Small intestine (tissue), 7 donors: ENCODE measurements around the gene CCL16. TPM values are rescaled to one million over a fixed set of nuclear protein-coding genes. Genes with fewer than 3 reads are reported as not detected.

Experiments
- DNase-seq, 2 donors: peaks; one replicate each; pipeline versions ENCODE4 v3.0.0 to v3.0.0-alpha.2; 2013
- FAIRE-seq: peaks from 2 replicates; lab custom pipeline; 2012; peaks lifted over from hg19 to GRCh38; lab: Jason Lieb, UNC
- H3K27ac ChIP-seq, 3 donors: one replicate each; pipeline ENCODE4 v1.5.1; 2013; ENCODE audit warnings: low read length in 2 of 3, mild to moderate bottlenecking in 2 of 3, control low read depth in 1 of 3, inconsistent platforms in 1 of 3, low read depth in 1 of 3, moderate library complexity in 1 of 3
- H3K27me3 ChIP-seq, 3 donors: one replicate each; pipeline ENCODE4 v1.6.1; 2013; ENCODE audit warnings: low read length in 3 of 3, inconsistent platforms in 1 of 3; ENCODE audit not compliant: control insufficient read depth in 3 of 3, insufficient read depth in 3 of 3
- H3K36me3 ChIP-seq, 3 donors: one replicate each; pipeline ENCODE4 v1.6.1; 2013; ENCODE audit warnings: low read length in 3 of 3, inconsistent platforms in 1 of 3, low read depth in 1 of 3, mild to moderate bottlenecking in 1 of 3, moderate library complexity in 1 of 3; ENCODE audit not compliant: control insufficient read depth in 3 of 3, insufficient read depth in 2 of 3
- H3K4me1 ChIP-seq, 3 donors: one replicate each; pipeline ENCODE4 v1.6.1; 2013; ENCODE audit warnings: low read length in 2 of 3, inconsistent platforms in 1 of 3, low read depth in 1 of 3, mild to moderate bottlenecking in 1 of 3, moderate library complexity in 1 of 3; ENCODE audit not compliant: control insufficient read depth in 3 of 3, insufficient read depth in 2 of 3
- H3K4me3 ChIP-seq, 3 donors: one replicate each; pipeline ENCODE4 v1.5.1; 2013; ENCODE audit warnings: low read length in 3 of 3, control low read depth in 1 of 3, inconsistent platforms in 1 of 3, low read depth in 1 of 3, mild to moderate bottlenecking in 1 of 3, moderate library complexity in 1 of 3
- H3K9me3 ChIP-seq, 2 donors: one replicate each; pipeline ENCODE4 v1.6.1; 2013; ENCODE audit warnings: low read depth in 1 of 2, low read length in 1 of 2; ENCODE audit not compliant: control insufficient read depth in 2 of 2, insufficient read depth in 1 of 2
- WGBS, 3 donors: extraction: QIAGEN DNeasy Blood & Tissue Kit; methylation state at CpG; one replicate each; pipeline ENCODE4 v1.1.7; 2013; 5-methylcytosine and 5-hydroxymethylcytosine counted together
- polyA plus RNA-seq, 4 donors: library from polyadenylated mRNA; stranded (reverse) in 3 of 4; unstranded in 1 of 4; fragments of 200-250 nt in 3 of 4; fragments of 120-200 nt in 1 of 4; gene quantifications; one replicate each; pipeline versions ENCODE4 v1.2.1 to v1.2.3, GENCODE V29; 2013
- donor health status: healthy with polysubstance abuse.
- donor health status: control.
- donor health status: control.
- donor health status: Bipolar disorder and iron deficiency.
- donor health status: healthy.

The CCL16 gene
- polyA plus RNA-seq, 4 donors: 0.19 to 0.21 TPM; not detected in 2

- Histone ChIP-seq H3K4me1 (peaks cover 0 to 19% (median 0%) of the 10 kb centered on the region in 3 donors), H3K4me3 (no peak overlapping the region), H3K27ac (peak overlapping the region in 1 of 3 donors; percentile 74), H3K27me3 (no peaks in the 10 kb centered on the region), H3K9me3 (no peaks in the 10 kb centered on the region), H3K36me3 (peaks cover 0 to 19% (median 0%) of the 10 kb centered on the region in 3 donors)
- WGBS, 3 donors: 19 to 60% (median 32%) methylated on average over 4 of the region's 4 CpGs
- FAIRE-seq: no peak
- DNase-seq: peak; percentile 66 to 82
Measured at GRCh38 chr17:35981908-35982330, 622 bp upstream of the CCL16 start.

DNA sequence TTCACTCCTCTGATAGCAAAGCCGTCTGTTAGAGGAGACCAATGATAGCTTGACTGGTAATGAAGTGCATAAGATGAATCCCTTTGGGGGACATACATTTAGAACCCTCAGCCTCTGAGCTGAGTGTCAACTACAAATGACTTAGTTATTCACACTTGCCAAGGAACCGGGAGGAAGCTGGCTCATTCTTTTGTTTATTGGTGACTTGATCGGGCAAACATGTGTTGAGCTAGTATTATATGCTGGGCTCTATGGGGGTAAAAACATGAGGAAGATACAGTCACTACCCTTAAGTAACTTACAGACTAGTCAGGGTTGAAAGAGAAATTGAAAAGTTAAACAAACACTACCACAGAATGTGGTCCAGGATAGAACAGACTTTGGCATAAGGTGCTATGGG is 3.0 kb downstream of the CCL16 start:
- no peak overlapping the region for H3K27ac ChIP-seq
- peaks cover 0 to 33% (median 3%) of the 10 kb centered on the region in 3 donors for H3K4me1 ChIP-seq
- no peak overlapping the region for H3K4me3 ChIP-seq
- WGBS, 3 donors: 85 to 96% (median 86%) methylated on average over 3 of the region's 3 CpGs
- no peaks in the 10 kb centered on the region for H3K9me3 ChIP-seq
- H3K36me3 ChIP-seq: no peaks in the 10 kb centered on the region
- DNase-seq (no peak), FAIRE-seq (no peak)
- H3K27me3 ChIP-seq: no peaks in the 10 kb centered on the region

DNA sequence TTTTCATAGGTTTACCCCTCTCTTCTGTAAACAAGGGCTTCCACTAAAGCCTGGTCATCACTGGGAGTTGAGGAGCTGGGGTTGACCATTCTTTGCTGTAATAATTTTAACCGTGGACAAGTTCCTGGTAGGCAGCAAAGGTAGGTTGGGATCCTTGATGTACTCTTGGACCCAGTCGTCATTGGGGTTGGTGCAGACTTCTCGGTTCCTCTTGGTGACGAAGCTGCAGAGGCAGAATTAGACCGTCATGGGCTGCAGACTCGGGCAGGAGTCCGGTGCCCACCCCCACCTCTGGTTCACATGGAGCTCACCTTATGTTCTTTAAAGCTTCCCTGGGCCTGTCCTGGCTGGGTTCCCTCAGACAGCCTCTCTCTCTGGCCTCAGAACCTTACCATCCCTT is 3.8 kb downstream of the CCL16 start:
- 84 to 99% (median 94%) methylated on average over 7 of the region's 7 CpGs for WGBS, 3 donors
- H3K4me3 ChIP-seq: no peak overlapping the region
- FAIRE-seq (no peak), DNase-seq (no peak)
- H3K36me3 ChIP-seq: no peaks in the 10 kb centered on the region
- no peaks in the 10 kb centered on the region for H3K9me3 ChIP-seq
- H3K27ac ChIP-seq: no peak overlapping the region
- H3K4me1 ChIP-seq: peaks cover 0 to 39% (median 3%) of the 10 kb centered on the region in 3 donors
- H3K27me3 ChIP-seq: no peaks in the 10 kb centered on the region

- DNase-seq: peak; percentile 64 to 77
- H3K27ac ChIP-seq: peak overlapping the region in 2 of 3 donors; percentile 27 to 75
- H3K4me1 ChIP-seq: peaks cover 0 to 47% (median 3%) of the 10 kb centered on the region in 3 donors
- no peaks in the 10 kb centered on the region for H3K36me3 ChIP-seq
- H3K4me3 ChIP-seq: no peak overlapping the region
- no peak for FAIRE-seq
- no peaks in the 10 kb centered on the region for H3K9me3 ChIP-seq
- WGBS, 3 donors: 32 to 48% (median 47%) methylated on average over 10 of the region's 10 CpGs
- H3K27me3 ChIP-seq: no peaks in the 10 kb centered on the region
Measured at GRCh38 chr17:35973333-35974260, 7.7 kb downstream of the CCL16 start.

DNA sequence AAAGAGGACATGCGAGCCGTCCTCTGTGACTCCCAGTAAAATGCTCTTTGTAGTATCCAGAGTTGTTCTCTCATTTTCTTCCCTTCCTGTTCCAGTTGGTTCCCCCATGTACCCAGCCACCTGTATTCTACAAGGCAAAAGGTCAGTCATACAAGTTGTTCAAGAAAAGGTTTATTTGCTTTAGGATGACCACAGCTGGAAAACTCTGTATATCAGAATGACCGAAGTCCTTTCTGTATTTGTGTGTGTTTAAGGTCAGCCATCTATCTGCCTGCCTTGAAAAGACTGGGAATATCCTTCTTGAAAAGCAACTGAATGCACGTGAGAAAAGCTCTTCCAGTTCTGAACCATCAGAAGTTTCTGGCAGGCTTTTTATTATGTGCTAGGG is 8.4 kb downstream of the CCL16 start:
- Histone ChIP-seq H3K36me3 (no peaks in the 10 kb centered on the region), H3K27ac (peak overlapping the region in 1 of 3 donors; percentile 75), H3K4me3 (no peak overlapping the region), H3K4me1 (peaks cover 0 to 47% (median 3%) of the 10 kb centered on the region in 3 donors), H3K27me3 (no peaks in the 10 kb centered on the region), H3K9me3 (no peaks in the 10 kb centered on the region)
- DNase-seq (peak; percentile 6 to 64), FAIRE-seq (no peak)
- 54 to 75% (median 72%) methylated on average over 4 of the region's 4 CpGs for WGBS, 3 donors

GRCh38 chr17:35972535-35972934 is 8.8 kb downstream of the CCL16 start:
- WGBS, 3 donors: 82 to 96% (median 88%) methylated on average over 6 of the region's 6 CpGs
- H3K4me1 ChIP-seq: peaks cover 0 to 47% (median 3%) of the 10 kb centered on the region in 3 donors
- no peaks in the 10 kb centered on the region for H3K36me3 ChIP-seq
- H3K27me3 ChIP-seq: no peaks in the 10 kb centered on the region
- no peak for FAIRE-seq
- no peaks in the 10 kb centered on the region for H3K9me3 ChIP-seq
- DNase-seq: no peak
- no peak overlapping the region for H3K4me3 ChIP-seq
- peak overlapping the region in 1 of 3 donors; percentile 75 for H3K27ac ChIP-seq

DNA sequence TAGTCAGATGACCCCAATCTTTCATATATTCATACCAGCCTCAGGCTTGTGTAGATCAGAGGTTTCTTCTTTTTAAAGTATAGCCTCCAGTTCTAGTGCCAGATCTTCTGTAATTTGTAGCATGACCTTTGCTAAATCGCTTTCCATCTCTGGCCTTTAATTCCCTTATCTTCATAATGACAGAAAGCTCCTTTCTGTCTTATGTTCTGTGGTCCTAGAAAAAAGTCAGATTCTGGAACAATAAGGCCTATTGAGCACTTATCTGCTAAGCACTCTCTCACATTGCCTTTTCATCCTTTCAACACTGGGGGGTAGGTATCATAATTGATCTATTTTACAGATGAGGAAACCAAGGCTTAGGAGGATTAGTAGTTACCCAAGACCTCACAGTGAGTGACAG is 9.2 kb downstream of the CCL16 start:
- no peaks in the 10 kb centered on the region for H3K36me3 ChIP-seq
- H3K4me3 ChIP-seq: no peak overlapping the region
- 66 to 86% (median 76%) methylated on average over 1 of the region's 1 CpG for WGBS, 3 donors
- peaks cover 0 to 47% (median 3%) of the 10 kb centered on the region in 3 donors for H3K4me1 ChIP-seq
- no peak for FAIRE-seq
- no peak for DNase-seq
- H3K9me3 ChIP-seq: no peaks in the 10 kb centered on the region
- H3K27ac ChIP-seq: peak overlapping the region in 1 of 3 donors; percentile 75
- H3K27me3 ChIP-seq: no peaks in the 10 kb centered on the region

- no peaks in the 10 kb centered on the region for H3K27me3 ChIP-seq
- peak; percentile 86 to 94 for DNase-seq
- no peaks in the 10 kb centered on the region for H3K36me3 ChIP-seq
- FAIRE-seq: no peak
- peaks cover 0 to 43% (median 3%) of the 10 kb centered on the region in 3 donors for H3K4me1 ChIP-seq
- H3K9me3 ChIP-seq: no peaks in the 10 kb centered on the region
- 6 to 26% (median 24%) methylated on average over 8 of the region's 8 CpGs for WGBS, 3 donors
- peak overlapping the region in 1 of 3 donors; percentile 4 for H3K4me3 ChIP-seq
- peak overlapping the region in 1 of 3 donors; percentile 94 for H3K27ac ChIP-seq
Measured at GRCh38 chr17:35969558-35970380, 11.5 kb downstream of the CCL16 start.
